ENCODE measurements around the gene USP40. TPM values are rescaled to one million over a fixed set of nuclear protein-coding genes. Genes with fewer than 3 reads are reported as not detected.

USP40 gene
- total RNA-seq, 2 donors from 2014 or later = 22.1 to 32.7 TPM

- no peak for TF ChIP-seq CTCF (IDR thresholded peaks at IDR 0.05)
- H3K36me3 ChIP-seq = no peaks in the 10 kb centered on the region
- intact Hi-C loops (cut with DNase I) = loop anchor here (10.0 kb wide), 1 partner anchor 247 kb away; the partner anchor contains the start of genes UGT1A4 and UGT1A5
- no peak overlapping the region for H3K27ac ChIP-seq
- H3K9ac ChIP-seq (ENCODE audit: low read depth in 2 of 2, low read length in 2 of 2) = no peak overlapping the region
- no peaks in the 10 kb centered on the region for H3K4me1 ChIP-seq
- H3K4me3 ChIP-seq = no peak overlapping the region
- no peaks in the 10 kb centered on the region for H3K9me3 ChIP-seq
- H3K27me3 ChIP-seq = no peaks in the 10 kb centered on the region
- DNase-seq = no peak
Measured at GRCh38 chr2:233468047-233468740, 98.4 kb downstream of the USP40 start.

- no peak for DNase-seq
- H3K36me3 ChIP-seq = no peaks in the 10 kb centered on the region
- H3K9me3 ChIP-seq = no peaks in the 10 kb centered on the region
- no peak overlapping the region for H3K9ac ChIP-seq (ENCODE audit: low read depth in 2 of 2, low read length in 2 of 2)
- intact Hi-C loops (cut with DNase I) = loop anchor here (10.0 kb wide), 1 partner anchor 248 kb away; the partner anchor contains the start of genes UGT1A4 and UGT1A5
- H3K4me1 ChIP-seq = no peaks in the 10 kb centered on the region
- H3K27ac ChIP-seq = no peak overlapping the region
- H3K4me3 ChIP-seq = no peak overlapping the region
- H3K27me3 ChIP-seq = no peaks in the 10 kb centered on the region
- no peak for TF ChIP-seq CTCF (IDR thresholded peaks at IDR 0.05)
Measured at GRCh38 chr2:233466991-233467603, 99.5 kb downstream of the USP40 start.

GRCh38 chr2:233464531-233465240 lies 101.9 kb downstream of the USP40 start:
- no peak for DNase-seq
- Histone ChIP-seq H3K27ac (no peak overlapping the region), H3K9ac (ENCODE audit: low read depth in 2 of 2, low read length in 2 of 2) (no peak overlapping the region), H3K4me3 (no peak overlapping the region), H3K4me1 (peaks cover 4% of the 10 kb centered on the region), H3K9me3 (no peaks in the 10 kb centered on the region), H3K27me3 (no peaks in the 10 kb centered on the region), H3K36me3 (no peaks in the 10 kb centered on the region)
- intact Hi-C loops (cut with DNase I) = loop anchor here (10.0 kb wide), 1 partner anchor 250 kb away; the partner anchor contains the start of genes UGT1A4 and UGT1A5
- no peak for TF ChIP-seq CTCF (IDR thresholded peaks at IDR 0.05)

GRCh38 chr2:233464056-233464455 lies 102.5 kb downstream of the USP40 start:
- intact Hi-C loops (cut with DNase I) = loop anchor here (10.0 kb wide), 1 partner anchor 251 kb away; the partner anchor contains the start of genes UGT1A4 and UGT1A5
- Histone ChIP-seq H3K36me3 (no peaks in the 10 kb centered on the region), H3K27me3 (no peaks in the 10 kb centered on the region), H3K4me3 (no peak overlapping the region), H3K4me1 (peaks cover 4% of the 10 kb centered on the region), H3K27ac (no peak overlapping the region), H3K9me3 (no peaks in the 10 kb centered on the region), H3K9ac (ENCODE audit: low read depth in 2 of 2, low read length in 2 of 2) (no peak overlapping the region)
- no peak for TF ChIP-seq CTCF (IDR thresholded peaks at IDR 0.05)
- no peak for DNase-seq

GRCh38 chr2:233463586-233463985 lies 103.0 kb downstream of the USP40 start:
- no peak overlapping the region for H3K27ac ChIP-seq
- H3K9ac ChIP-seq (ENCODE audit: low read depth in 2 of 2, low read length in 2 of 2) = no peak overlapping the region
- intact Hi-C loops (cut with DNase I) = loop anchor here (10.0 kb wide), 1 partner anchor 251 kb away; the partner anchor contains the start of genes UGT1A4 and UGT1A5
- peaks cover 4% of the 10 kb centered on the region for H3K4me1 ChIP-seq
- H3K36me3 ChIP-seq = no peaks in the 10 kb centered on the region
- TF ChIP-seq CTCF (IDR thresholded peaks at IDR 0.05) = no peak
- DNase-seq = no peak
- no peak overlapping the region for H3K4me3 ChIP-seq
- no peaks in the 10 kb centered on the region for H3K27me3 ChIP-seq
- H3K9me3 ChIP-seq = no peaks in the 10 kb centered on the region
